ACC112 (cell line): ENCODE data around the gene DENND11.

Experiments
- H2AFZ ChIP-seq: fragments of 200-600 bp; sonication (generic); one replicate; pipeline ENCODE4 v1.6.0; 2017; ENCODE audit warnings: antibody characterized with exemption, low read length; ENCODE audit not compliant: unreplicated experiment
- H3K27ac ChIP-seq: fragments of 200-600 bp; sonication (generic); 2 replicates; pipeline ENCODE4 v1.5.1; 2014; ENCODE audit warnings: low read depth, mild to moderate bottlenecking, antibody characterized with exemption, low read length, moderate library complexity
- H3K27me3 ChIP-seq: fragments of 200-600 bp; sonication (generic); 2 replicates; pipeline ENCODE4 v1.6.1; 2014; ENCODE audit warnings: mild to moderate bottlenecking, antibody characterized with exemption, low read length, moderate library complexity, mixed read lengths; ENCODE audit not compliant: insufficient read depth
- H3K36me3 ChIP-seq: fragments of 200-600 bp; sonication (generic); 2 replicates; pipeline ENCODE4 v1.6.1; 2016; ENCODE audit warnings: mild to moderate bottlenecking, antibody characterized with exemption, low read length, moderate library complexity, mixed read lengths; ENCODE audit not compliant: insufficient read depth
- H3K4me1 ChIP-seq: fragments of 200-600 bp; sonication (generic); one replicate; pipeline ENCODE4 v1.6.1; 2016; ENCODE audit warnings: low read length, mixed read lengths; ENCODE audit not compliant: insufficient read depth, unreplicated experiment, control insufficient read depth
- H3K4me3 ChIP-seq: fragments of 200-600 bp; sonication (generic); 2 replicates; pipeline ENCODE4 v1.5.1; 2014; ENCODE audit warnings: mild to moderate bottlenecking, low read depth, low read length
- H3K79me2 ChIP-seq: fragments of 200-600 bp; sonication (generic); one replicate; pipeline ENCODE4 v1.6.0; 2016; ENCODE audit warnings: low read length; ENCODE audit not compliant: control insufficient read depth, unreplicated experiment, insufficient read depth

DENND11 gene

GRCh38 chr7:141702047-141702567 is at the start of gene DENND11:
TSS of gene DENND11 (minus strand) at chr7:141702166. CDS start at chr7:141702153, 13 bp downstream.
- no peaks in the 10 kb centered on the region for H3K36me3 ChIP-seq
- peaks cover 8% of the 10 kb centered on the region for H3K4me1 ChIP-seq
- peaks cover 12% of the 10 kb centered on the region; the same call in 1 of the 2 replicates for H3K27me3 ChIP-seq
- no peaks in the 10 kb centered on the region for H3K79me2 ChIP-seq
- H2AFZ ChIP-seq = peak within 1 kb of the TSS; percentile 97
- H3K4me3 ChIP-seq = peak within 1 kb of the TSS; percentile 92
- no peak within 1 kb of the TSS for H3K27ac ChIP-seq

GRCh38 chr7:141748396-141748795 is 46.4 kb upstream of the DENND11 start:
- H3K4me3 ChIP-seq = no peak overlapping the region
- H3K79me2 ChIP-seq = peaks cover 1% of the 10 kb centered on the region
- no peaks in the 10 kb centered on the region for H3K27me3 ChIP-seq
- H2AFZ ChIP-seq = no peak overlapping the region
- no peak overlapping the region for H3K27ac ChIP-seq
- no peaks in the 10 kb centered on the region for H3K4me1 ChIP-seq
- H3K36me3 ChIP-seq = peaks cover 83% of the 10 kb centered on the region

GRCh38 chr7:141744131-141744530 is 42.2 kb upstream of the DENND11 start:
- H3K27ac ChIP-seq = no peak overlapping the region
- H3K4me1 ChIP-seq = peaks cover 9% of the 10 kb centered on the region
- H3K4me3 ChIP-seq = no peak overlapping the region
- H2AFZ ChIP-seq = no peak overlapping the region
- peaks cover 68% of the 10 kb centered on the region for H3K36me3 ChIP-seq
- no peaks in the 10 kb centered on the region for H3K27me3 ChIP-seq
- peaks cover 35% of the 10 kb centered on the region for H3K79me2 ChIP-seq

DNA sequence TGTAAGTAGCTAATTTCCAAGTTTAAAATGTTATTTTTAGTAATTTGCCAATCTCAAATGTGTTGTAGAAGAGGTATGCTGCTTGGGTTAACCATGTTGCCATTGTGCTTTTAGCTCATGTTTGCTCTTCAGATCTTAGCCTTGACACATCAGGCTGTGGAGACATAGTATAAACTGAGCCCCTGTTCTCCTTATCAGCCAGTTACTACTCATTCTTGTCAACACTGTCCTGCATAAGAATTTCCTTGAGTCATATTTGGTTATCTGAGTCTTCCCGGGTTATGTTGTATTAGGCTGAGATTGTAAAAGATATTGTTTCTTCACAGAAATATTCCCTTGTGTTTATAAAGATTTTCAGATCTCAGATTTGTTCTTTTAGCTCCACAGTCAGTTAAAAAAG is 40.3 kb upstream of the DENND11 start:
- Histone ChIP-seq H2AFZ (no peak overlapping the region), H3K27me3 (no peaks in the 10 kb centered on the region), H3K4me3 (no peak overlapping the region), H3K27ac (no peak overlapping the region), H3K4me1 (peaks cover 13% of the 10 kb centered on the region), H3K36me3 (peaks cover 55% of the 10 kb centered on the region), H3K79me2 (peaks cover 44% of the 10 kb centered on the region)

GRCh38 chr7:141739250-141739649 is 37.3 kb upstream of the DENND11 start:
- Histone ChIP-seq H3K27ac (no peak overlapping the region), H3K79me2 (peaks cover 44% of the 10 kb centered on the region)

GRCh38 chr7:141738592-141739013 is 36.6 kb upstream of the DENND11 start:
- peaks cover 26% of the 10 kb centered on the region for H3K36me3 ChIP-seq
- peaks cover 44% of the 10 kb centered on the region for H3K79me2 ChIP-seq
- peak overlapping the region; percentile 38 for H3K27ac ChIP-seq
- peak overlapping the region; percentile 84 for H2AFZ ChIP-seq
- H3K27me3 ChIP-seq = no peaks in the 10 kb centered on the region
- peak overlapping the region; percentile 90 for H3K4me3 ChIP-seq
- H3K4me1 ChIP-seq = peaks cover 16% of the 10 kb centered on the region

More at GRCh38 chr7:141739250-141739649, 37.3 kb upstream of the DENND11 start:
- H3K4me1 ChIP-seq = peaks cover 16% of the 10 kb centered on the region
- no peak overlapping the region for H2AFZ ChIP-seq
- H3K4me3 ChIP-seq = peak overlapping the region; percentile 90
- peaks cover 32% of the 10 kb centered on the region for H3K36me3 ChIP-seq
- no peaks in the 10 kb centered on the region for H3K27me3 ChIP-seq

- H2AFZ ChIP-seq = peak within 1 kb of the TSS; percentile 98
- H3K36me3 ChIP-seq = peaks cover 20% of the 10 kb centered on the region
- peak within 1 kb of the TSS; percentile 53 for H3K27ac ChIP-seq
- peak within 1 kb of the TSS; percentile 90 for H3K4me3 ChIP-seq
- peaks cover 16% of the 10 kb centered on the region for H3K4me1 ChIP-seq
- no peaks in the 10 kb centered on the region for H3K27me3 ChIP-seq
- peaks cover 41% of the 10 kb centered on the region for H3K79me2 ChIP-seq
Measured at GRCh38 chr7:141737836-141738591, 36.0 kb upstream of the DENND11 start, which contains the start of gene SSBP1. TSS of gene SSBP1 (plus strand) at chr7:141738358. CDS start at chr7:141739167, 809 bp downstream.

DNA sequence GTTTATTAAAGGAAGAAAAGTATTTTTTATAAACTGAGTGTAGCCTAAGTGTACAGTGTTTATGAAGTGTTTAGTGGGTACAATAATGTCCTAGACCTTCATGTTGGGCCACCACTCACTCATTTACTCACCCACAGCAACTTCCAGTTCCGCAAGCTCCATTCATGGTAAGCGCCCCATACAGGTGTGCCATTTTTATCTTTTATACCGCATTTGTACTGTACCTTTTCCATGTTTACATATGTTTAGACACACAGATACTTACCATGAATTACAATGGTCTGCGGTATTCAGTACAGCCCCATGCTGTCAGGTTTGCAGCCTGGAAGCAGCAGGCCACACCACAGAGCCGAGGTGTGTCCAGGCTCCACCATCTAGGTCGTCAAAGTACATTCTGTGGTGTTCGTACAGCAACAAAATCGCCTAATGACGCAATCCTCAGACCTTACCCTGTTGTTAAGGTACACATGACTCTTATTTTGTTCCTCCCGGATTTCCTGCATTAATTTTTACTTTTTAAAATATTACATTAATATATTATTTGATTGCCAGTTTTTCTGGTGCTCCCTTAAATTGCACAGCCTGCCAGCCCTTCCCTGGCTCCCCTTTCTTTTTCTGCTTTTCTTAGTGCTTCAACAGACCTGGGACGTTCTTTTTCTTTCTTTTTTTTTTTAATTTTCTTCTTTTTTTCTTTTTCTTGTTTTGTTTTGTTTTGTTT is 35.3 kb upstream of the DENND11 start:
- Histone ChIP-seq H3K27ac (peak overlapping the region; percentile 53), H3K79me2 (peaks cover 37% of the 10 kb centered on the region), H3K4me3 (peak overlapping the region; percentile 90)

DNA sequence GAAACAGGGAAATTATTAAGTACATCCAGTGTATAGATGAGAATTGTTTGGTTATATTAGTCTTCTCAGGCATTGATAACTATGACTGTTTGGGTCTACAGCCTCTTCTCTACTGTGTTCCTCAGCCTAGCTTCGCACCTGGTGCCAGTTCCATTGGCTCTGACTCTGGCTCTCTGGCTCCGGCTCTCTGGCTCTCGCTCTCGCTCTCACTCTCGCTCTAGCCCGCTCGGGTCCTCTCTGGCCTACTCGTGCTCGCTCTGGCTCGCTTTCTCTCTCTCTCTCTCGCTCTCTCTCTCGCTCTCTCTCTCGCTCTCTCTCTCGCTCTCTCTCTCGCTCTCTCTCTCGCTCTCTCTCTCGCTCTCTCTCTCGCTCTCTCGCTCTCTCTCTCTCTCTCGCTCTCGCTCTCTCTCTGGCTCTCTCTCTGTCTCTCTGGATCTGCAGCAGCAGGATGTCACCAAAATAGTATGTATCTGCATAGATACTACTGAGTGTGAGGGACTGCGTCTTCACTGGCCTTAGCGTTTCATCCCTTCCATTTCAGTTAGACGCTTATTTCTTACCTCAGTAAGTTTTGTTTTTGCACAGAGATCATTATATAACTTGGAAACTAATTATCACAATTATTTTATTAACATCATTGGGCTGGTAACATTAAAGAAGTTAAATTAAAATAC is 29.6 kb upstream of the DENND11 start:
- Histone ChIP-seq H3K27me3 (peaks cover 23% of the 10 kb centered on the region; the same call in 1 of the 2 replicates), H3K4me3 (no peak overlapping the region), H3K36me3 (no peaks in the 10 kb centered on the region), H3K79me2 (no peaks in the 10 kb centered on the region), H3K4me1 (no peaks in the 10 kb centered on the region), H3K27ac (no peak overlapping the region), H2AFZ (no peak overlapping the region)

More for the DNA sequence above, 35.3 kb upstream of the DENND11 start:
- H3K27me3 ChIP-seq = no peaks in the 10 kb centered on the region
- H3K36me3 ChIP-seq = peaks cover 19% of the 10 kb centered on the region
- peak overlapping the region; percentile 98 for H2AFZ ChIP-seq
- peaks cover 16% of the 10 kb centered on the region for H3K4me1 ChIP-seq

DNA sequence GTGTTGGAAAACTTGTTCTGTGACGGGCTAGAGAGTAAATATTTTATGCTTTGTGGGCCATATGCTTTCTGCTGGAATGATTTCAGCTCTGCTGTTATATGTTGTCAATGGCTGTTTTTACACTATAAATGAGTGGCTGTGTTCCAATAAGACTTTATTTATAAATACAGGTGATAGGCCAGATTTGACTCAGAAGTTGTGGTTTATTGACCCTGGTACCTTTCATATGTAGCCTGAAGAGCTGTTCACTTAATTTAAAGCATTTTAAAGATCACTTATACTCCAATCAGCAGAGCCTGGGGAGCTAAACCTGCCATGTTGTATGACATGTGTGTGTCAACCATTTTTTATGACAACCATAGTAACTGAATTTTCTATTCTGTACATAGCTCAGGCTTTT is 27.1 kb upstream of the DENND11 start:
- Histone ChIP-seq H3K27me3 (peaks cover 30% of the 10 kb centered on the region), H3K4me1 (no peaks in the 10 kb centered on the region), H3K36me3 (no peaks in the 10 kb centered on the region), H3K27ac (no peak overlapping the region), H3K4me3 (no peak overlapping the region), H2AFZ (no peak overlapping the region), H3K79me2 (no peaks in the 10 kb centered on the region)
